NCI-H2029 (cell line): ENCODE data around the gene TMEM222.

Source experiments
- DNase-seq: peaks from one replicate; lab custom pipeline; 2025; lab: John Stamatoyannopoulos, UW

Gene TMEM222

DNA sequence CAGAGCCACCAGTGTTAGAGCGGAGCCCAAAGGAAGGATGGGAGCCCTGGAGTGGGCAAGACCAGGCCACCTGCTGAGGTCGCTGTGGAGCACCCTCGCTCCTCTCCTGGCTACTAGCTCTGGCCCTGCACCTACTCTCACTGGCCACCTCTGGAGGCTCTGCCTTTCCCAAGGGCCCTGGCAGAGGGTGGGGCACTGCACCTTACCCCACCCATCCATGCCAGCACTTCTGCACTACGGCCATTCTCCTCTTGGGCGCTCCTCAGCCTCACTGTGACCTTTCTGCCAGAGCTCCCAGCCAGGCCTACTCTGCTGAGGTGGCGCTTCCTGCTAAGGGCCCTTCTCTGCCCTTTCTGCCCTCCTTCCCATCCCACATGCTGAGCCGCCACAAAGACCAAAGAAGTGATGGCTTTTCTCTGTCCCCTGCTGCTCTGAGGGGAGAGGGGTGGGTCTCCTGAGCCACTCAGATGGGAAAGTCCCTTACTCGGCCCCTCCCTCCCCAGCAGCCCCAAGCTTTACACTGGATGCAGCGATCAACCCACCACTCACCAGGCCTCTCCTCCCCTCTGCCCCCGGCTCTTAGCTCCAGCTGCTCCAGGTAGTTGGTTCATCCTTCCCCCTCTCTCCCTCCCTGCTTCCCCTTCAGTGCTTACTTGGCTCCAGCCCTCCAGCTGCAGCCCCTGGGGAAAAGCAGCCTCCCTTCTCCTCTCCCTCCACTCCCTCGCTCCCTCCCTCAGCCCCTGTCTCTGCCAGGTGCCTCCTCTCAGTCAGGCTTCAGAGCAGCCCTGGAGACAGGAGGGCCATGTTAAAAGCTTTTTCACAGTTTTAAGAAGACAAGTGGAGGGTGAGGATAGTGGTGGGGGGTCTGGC lies 14.8 kb upstream of the TMEM222 start:
- peak; percentile 47 for DNase-seq

DNA sequence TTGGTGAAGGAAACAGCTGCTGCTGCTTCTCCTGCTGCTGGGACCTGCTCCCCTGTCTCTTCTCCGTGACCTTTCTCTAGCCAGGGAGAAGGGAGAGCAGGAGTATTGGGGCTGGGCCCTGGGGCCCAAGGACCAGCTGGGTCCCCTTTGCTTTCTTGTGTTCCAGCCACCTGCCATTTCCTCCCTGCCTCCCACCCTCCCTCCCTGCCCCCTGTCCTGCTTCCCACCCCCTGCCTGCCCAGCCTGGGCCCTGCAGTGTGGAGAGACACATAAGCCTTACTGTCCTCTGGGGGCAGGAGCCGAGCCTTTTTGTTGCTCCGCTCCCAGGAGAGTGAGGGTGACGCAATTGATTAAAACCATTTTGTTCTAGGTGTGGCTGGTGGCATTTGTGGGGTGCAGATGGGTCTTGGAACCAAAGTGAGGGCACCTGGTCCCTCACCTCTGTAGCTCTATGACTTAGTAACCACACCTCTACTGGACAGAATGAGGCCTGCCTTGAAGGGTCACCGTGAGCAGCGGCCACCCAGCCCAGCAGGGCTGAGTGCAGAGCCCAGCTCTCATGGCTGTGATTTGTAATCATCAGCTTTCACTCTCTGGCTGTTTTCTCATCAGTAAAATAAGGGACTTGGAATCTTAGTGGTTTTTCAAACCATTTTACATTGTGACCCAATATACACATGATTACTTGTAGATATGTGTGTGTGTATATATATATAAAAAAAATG lies 13.9 kb upstream of the TMEM222 start:
- no peak for DNase-seq

DNA sequence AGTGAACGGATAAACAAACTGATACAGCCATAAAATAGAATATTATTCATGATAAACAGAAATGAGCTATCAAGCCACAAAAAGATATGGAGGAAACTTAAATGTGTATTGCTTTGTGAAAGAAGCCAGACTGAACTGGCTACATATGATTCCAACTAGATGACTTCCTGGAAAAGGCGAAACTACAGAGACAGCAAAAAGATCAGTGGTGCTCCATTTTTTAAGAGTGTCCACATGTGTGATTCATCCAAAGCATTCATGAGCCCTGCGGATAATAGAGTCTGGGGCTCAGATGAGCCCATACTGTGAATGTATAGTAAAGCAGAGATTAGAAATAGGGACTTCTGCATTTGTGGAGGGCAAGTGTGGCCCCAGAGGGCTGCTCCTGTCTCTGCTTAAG lies 7.8 kb upstream of the TMEM222 start:
- no peak for DNase-seq

GRCh38 chr1:27314737-27315136 lies 7.2 kb upstream of the TMEM222 start:
- DNase-seq, result no peak

DNA sequence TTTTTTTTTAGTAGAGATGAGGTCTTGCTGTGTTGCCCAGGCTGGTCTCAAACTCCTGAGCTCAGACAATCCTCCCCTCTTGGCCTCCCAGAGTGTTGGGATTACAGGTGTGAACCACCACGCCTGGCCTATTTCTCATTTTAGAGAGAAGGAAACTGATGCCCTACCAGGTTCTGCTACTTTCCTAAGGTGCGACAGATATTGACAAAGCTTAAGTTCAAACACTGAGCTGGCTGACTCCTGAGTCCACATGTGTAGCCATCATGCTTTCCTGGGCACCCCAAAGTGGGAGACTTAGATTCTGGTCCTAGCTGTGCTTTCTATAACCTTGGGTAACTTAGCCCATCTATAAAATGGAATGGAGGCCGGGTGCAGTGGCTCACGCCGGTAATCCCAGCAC lies 5.1 kb upstream of the TMEM222 start:
- no peak for DNase-seq

DNA sequence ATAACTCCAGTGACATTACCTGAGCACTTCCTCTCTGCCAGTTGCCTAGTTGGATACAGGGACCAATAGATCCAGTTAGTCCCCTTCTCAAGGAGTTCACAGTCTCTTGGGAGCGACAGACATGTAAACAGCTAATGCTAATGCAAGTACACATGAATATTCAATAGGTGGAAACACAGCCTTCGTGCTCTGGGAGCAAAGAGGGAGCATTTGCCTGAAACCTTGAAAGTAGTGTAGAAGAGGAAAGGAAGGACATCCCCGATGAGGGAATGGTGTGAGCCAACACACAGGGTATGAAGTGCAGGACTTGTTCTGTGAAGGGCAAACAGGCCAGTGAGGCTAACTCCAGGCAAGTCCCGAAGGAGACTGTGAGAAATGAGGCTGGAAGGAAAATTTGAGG lies 3.8 kb upstream of the TMEM222 start:
- DNase-seq, result no peak

DNA sequence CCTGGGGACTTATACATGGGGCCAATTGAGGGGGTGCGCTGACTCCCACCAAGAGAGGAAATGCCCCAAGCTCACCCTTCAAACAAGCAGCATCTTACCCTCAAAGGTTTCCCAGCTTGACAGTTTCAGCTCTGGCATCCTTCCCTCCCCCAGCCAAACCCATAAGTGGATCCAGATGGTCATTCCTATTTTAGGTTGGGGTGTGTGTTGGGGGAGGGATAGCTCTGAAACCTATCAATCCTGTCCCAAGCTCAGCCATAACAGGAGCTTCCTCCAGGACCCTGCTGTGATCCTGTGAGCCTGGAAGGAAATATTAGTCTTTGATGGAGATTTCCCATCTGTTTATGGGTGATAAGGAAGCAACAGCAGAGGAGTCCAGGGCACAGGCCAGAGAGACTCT lies 3.4 kb upstream of the TMEM222 start:
- DNase-seq, result no peak

DNA sequence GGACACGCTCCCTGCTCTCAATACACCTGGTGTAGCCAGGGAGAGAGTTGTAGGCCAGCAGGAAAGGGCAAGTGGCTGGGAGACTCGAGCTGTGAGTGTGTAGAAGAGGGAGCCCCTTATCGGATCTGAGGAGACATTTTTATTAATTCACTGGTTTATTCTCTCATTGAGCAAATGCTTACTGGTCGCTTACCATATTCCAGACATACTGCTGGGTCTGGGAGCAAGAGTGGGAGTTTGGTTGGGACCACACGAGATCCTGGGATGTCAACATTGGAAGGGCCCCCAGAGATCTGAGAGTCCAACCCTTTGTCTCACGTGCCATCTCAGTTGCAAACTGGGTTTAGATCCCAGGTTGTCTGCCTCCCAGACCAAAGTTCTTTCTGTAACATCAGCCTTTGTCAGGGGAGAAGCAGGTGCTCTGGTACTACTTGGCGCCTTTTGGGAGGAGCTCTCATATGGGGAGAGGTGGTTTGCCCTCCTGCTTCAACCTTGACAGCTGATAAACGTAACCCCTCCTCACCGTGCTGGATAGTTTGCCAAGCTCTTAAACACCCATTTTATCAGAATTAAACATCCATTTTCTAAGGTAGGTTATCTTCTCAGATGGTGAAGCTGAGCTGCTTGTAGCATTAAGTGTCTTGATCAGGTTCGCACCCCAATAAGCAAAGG lies 742 bp downstream of the TMEM222 start:
- no peak for DNase-seq

- no peak for DNase-seq
Measured at GRCh38 chr1:27325286-27325685, 3.3 kb downstream of the TMEM222 start.

DNA sequence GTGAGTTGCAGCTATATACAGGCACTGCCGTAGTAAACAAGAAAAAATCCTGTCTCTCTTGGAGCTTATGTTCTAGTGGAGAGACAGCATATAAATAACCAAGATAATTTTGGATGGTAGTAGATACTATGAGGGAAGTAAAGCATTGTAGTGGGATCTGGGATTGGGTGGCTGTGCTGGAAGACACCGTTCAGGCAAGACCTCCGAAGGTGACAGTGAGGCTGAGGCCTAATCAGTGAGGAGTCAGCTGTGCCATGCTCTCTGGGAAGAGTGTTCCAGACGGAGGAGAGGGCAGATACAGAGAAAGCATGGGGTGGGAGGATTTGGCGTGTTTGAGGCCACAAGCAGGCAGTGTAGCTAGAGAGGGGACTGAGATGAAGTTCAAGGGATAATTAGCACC lies 6.0 kb downstream of the TMEM222 start:
- no peak for DNase-seq

- no peak for DNase-seq
Measured at GRCh38 chr1:27330786-27331185, 8.8 kb downstream of the TMEM222 start.

DNA sequence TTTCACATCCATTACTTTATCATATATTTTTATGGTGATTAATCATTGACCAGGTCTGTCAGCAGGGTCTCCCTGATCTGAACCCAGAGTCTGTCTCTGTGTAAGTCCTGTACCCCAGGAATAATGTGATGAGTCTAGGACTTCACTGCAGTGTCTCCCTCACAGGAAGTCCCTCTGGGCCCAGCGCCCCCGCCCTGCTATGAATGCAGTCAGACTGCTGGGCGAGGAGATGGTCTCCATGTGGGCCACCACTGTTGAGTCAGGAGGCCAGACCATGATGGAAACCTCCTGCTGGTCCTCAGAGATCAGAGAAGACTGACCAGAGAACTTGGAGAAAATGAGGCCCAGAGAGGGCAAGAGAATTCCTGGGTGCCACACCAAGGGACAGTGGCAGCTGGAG lies 9.5 kb downstream of the TMEM222 start:
- DNase-seq, result no peak

DNA sequence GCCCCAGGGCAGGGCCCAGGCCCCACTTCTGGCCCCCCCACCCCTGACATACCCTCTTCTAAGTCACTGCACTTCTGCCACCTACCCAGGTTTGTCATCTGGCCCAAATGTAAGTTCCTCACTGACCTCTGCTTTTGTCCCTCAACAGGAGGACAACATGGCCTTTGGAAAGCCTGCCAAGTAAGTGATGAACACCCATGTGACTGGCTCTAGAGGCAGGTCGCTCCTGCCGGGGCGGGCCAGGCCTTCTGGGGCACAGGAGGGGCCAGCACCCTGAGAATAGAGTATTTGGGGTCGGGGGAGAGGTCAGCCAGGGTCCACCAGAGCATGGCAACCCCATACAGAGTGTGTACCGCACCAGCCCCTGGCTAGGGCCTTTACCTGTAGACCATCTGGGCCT lies 10.0 kb downstream of the TMEM222 start:
- DNase-seq, result no peak

- DNase-seq, result no peak
Measured at GRCh38 chr1:27332536-27333281, 10.7 kb downstream of the TMEM222 start.

DNA sequence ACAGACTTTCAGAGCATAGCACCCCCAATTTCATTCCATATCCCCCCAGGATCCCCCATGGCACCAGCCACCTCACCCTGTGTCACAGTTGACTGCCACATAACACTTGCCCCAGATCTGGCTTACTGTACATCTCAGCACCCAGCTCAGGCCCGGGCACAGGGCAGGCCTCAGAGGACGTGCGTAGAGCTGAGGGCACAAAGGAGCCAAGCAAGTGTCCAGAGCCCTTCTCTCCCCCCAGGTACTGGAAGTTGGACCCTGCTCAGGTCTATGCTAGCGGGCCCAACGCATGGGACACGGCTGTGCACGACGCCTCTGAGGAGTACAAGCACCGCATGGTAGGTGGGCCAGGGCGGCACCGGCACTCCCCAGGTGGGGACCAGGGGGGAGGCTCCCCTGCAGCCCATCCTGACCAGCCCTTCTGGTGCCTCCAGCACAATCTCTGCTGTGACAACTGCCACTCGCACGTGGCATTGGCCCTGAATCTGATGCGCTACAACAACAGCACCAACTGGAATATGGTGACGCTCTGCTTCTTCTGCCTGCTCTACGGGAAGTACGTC lies 11.8 kb downstream of the TMEM222 start:
- DNase-seq, result no peak

DNA sequence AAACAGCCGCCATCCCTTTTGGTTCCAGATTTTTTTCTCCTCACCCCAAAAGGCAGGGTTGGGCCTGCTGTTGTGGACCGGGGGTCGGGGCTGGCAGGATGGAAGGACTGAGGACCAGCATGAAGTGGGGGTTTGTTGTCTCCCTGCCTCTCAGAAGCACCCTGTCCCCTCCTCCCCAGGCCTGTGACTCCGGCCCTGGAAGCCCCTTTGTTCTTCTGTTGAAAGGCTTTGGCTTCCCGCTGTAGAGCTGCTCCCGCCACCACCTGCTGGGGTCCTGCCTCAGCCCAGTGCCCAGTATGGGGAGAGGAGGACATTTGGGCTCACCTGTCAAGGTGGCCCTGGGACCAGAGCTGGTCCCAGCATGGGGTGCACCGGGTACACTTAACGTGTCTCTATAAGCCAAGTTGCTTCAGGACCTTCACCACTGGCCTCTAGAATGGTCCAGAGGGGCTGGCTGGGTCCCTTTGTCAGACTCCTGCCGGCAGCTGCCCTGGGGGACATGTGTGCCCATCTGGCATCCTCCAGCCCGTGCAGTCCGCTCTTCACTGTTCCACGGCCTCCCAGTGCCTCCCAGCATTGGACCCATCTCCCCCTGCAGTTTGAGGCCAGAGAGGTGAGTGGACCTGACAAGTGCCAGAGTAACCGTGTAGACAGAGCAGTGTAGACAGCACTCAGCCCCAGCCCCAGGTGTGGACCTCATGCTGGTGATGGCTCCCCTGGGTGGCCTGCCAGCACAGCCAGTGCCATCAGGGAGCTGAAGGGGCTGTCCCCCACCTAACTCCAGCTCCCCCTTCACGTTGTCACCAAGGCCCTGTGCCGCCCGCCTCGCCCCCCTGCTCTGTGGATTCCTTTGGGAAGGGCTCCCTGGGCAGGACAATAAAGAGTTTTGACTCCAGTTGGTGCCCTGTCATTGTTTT lies 13.8 kb downstream of the TMEM222 start:
- DNase-seq, result no peak

GRCh38 chr1:27336756-27337155 lies 14.8 kb downstream of the TMEM222 start:
- DNase-seq, result no peak

DNA sequence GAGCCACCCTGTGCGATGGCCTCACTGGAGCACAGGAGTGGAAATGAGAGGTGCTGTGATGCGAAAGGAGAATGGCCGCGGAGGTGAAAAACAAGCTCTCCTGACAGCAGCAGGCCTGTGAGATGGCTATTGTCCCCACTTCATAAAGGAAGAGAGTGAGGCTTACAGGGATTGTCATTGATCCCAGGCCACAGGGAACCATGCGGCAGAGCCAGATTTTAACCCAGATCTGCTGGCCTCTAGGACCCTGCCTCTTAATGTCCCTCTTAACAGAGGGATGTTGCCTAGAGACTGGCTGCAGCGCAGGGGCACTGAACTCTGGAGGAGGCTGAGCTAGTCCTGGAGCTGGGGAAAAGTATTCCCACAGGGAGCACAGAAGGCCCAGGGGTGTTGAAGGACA lies 16.8 kb downstream of the TMEM222 start:
- no peak for DNase-seq

GRCh38 chr1:27339213-27339612 lies 17.2 kb downstream of the TMEM222 start:
- DNase-seq, result no peak

GRCh38 chr1:27341525-27342252 lies 19.7 kb downstream of the TMEM222 start, which contains the start of gene SYTL1:
SYTL1 (plus strand) TSS chr1:27342022; CDS start chr1:27345335, 3,313 bp downstream.
- DNase-seq, result peak; percentile 51
